Stimulated activated naive CD8-positive, alpha-beta T cell treated with anti-CD3 and anti-CD28 coated beads, Interleukin-15, Interleukin-2, amounts not matched to agents 100 ng/mL and 50 ng/mL, for 24 hours (primary cell): ENCODE results near the gene CDHR4.
"Not testable (repeated sequence)": the region's sequence is repeated elsewhere in the genome, so short reads cannot be mapped to it uniquely, and the experiment has no call there.

ENCODE experiments used
- H3K27ac Mint-ChIP-seq: one replicate; pipeline ENCODE4 v1.8.0; 2021; ENCODE audit warnings: mild to moderate bottlenecking, mixed read lengths
- H3K27me3 Mint-ChIP-seq: one replicate; pipeline ENCODE4 v1.8.0; 2021; ENCODE audit warnings: mixed read lengths
- H3K36me3 Mint-ChIP-seq: one replicate; pipeline ENCODE4 v1.8.0; 2021; ENCODE audit warnings: low read depth, mixed read lengths
- H3K4me1 Mint-ChIP-seq: one replicate; pipeline ENCODE4 v1.8.0; 2021; ENCODE audit warnings: low read depth, mixed read lengths
- H3K4me3 Mint-ChIP-seq: one replicate; pipeline ENCODE4 v1.8.0; 2021; ENCODE audit warnings: mild to moderate bottlenecking, mixed read lengths
- H3K9me3 Mint-ChIP-seq: one replicate; pipeline ENCODE4 v1.8.0; 2021; ENCODE audit warnings: mixed read lengths

CDHR4 gene

DNA sequence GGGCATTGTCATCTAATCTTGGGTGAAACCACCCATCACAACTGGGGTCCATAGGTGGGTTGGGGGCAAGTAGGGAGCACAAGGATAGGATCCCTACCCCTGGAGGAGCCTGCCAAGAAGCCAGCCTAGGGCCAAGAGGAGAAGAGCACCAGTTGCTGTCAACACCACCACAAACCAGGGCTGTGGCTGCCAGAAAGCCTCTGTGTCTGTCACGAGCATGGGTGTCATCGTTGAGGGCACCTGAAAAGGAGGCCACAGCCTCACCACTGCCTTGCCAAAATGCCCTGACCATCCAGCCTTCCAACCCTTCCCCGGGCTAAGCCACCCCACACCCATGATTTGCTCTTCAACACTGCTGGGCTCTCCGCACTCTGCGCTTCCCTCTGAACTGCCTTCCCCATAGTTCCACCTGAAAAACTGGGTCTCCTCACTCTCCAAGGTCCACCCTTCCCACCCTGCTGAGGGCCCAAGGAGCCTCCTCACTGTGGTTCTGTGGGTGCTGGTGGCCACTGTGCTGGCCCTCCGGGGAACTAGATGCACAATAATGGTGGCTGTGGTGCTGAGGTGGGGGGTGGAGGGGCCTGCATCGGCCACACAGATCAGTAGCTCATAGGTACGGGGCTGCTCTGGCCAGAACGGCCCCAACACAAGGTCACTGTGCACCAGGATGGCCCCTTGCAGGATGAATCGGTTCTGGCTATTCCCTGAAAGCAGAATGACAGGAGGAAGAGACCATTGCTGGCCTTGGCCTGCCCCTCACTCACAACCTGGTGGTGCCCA is 7.1 kb downstream of the CDHR4 start:
- Mint-ChIP-seq H3K4me3 (no peak overlapping the region), H3K4me1 (no peaks in the 10 kb centered on the region), H3K9me3 (no peaks in the 10 kb centered on the region), H3K36me3 (no peaks in the 10 kb centered on the region), H3K27ac (no peak overlapping the region), H3K27me3 (no peaks in the 10 kb centered on the region)

- Mint-ChIP-seq H3K4me3 (no peak overlapping the region), H3K27me3 (no peaks in the 10 kb centered on the region), H3K9me3 (no peaks in the 10 kb centered on the region), H3K36me3 (no peaks in the 10 kb centered on the region), H3K4me1 (peaks cover 8% of the 10 kb centered on the region), H3K27ac (no peak overlapping the region)
Measured at GRCh38 chr3:49791571-49791970, 8.1 kb downstream of the CDHR4 start.

GRCh38 chr3:49790626-49791411 is 8.9 kb downstream of the CDHR4 start:
- Mint-ChIP-seq H3K27me3 (no peaks in the 10 kb centered on the region), H3K9me3 (no peaks in the 10 kb centered on the region), H3K27ac (no peak overlapping the region), H3K36me3 (no peaks in the 10 kb centered on the region), H3K4me1 (peaks cover 9% of the 10 kb centered on the region), H3K4me3 (no peak overlapping the region)

DNA sequence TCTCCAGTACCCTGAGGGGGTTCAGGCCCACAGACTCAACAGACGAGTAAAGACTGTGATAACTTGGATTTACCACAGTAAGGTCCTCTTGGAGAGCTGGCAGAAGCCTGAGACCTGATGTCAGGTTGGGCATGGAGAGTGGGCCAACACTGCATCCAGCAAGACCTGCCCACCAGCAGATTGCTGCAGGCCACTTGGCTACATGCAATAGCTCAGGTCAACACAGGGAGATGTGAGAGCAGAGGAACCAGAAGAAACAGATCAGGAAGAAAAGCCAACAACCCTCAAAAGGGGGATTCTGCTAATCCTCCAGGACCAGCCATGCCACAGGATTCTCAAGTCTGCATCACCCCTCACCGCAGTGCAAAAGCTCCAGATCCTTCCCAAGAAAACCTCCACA is 11.6 kb downstream of the CDHR4 start:
- H3K9me3 Mint-ChIP-seq, result no peaks in the 10 kb centered on the region
- no peak overlapping the region for H3K4me3 Mint-ChIP-seq
- peaks cover 15% of the 10 kb centered on the region for H3K36me3 Mint-ChIP-seq
- H3K27ac Mint-ChIP-seq, result no peak overlapping the region
- H3K27me3 Mint-ChIP-seq, result no peaks in the 10 kb centered on the region
- peaks cover 30% of the 10 kb centered on the region for H3K4me1 Mint-ChIP-seq

DNA sequence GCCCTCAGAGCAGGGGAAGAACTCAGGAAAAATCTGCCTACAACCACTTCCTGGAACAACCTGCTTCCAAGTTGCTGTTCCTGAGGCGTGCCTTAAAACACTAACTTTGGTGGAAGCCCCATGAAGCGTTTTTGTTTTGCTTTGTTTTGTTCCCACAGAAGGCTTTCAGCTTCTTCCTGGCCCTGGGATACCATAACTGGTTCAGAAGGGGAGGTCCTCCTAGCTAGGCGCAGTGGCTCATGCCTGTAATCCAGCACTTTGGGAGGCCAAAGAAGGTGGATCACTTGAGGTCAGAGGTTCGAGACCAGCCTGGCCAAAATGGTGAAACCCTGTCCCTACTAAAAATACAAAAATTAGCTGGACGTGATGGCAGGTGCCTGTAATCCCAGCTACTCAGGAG is 12.1 kb downstream of the CDHR4 start:
- Mint-ChIP-seq H3K27ac (no peak overlapping the region), H3K4me1 (peaks cover 31% of the 10 kb centered on the region), H3K36me3 (peaks cover 15% of the 10 kb centered on the region), H3K9me3 (no peaks in the 10 kb centered on the region), H3K4me3 (peak overlapping the region; percentile 98), H3K27me3 (no peaks in the 10 kb centered on the region)

GRCh38 chr3:49787182-49787464 is 12.6 kb downstream of the CDHR4 start:
- H3K4me3 Mint-ChIP-seq, result peak overlapping the region; percentile 98
- H3K9me3 Mint-ChIP-seq, result no peaks in the 10 kb centered on the region
- H3K4me1 Mint-ChIP-seq, result peaks cover 34% of the 10 kb centered on the region
- H3K27ac Mint-ChIP-seq, result peak overlapping the region; percentile 95
- H3K36me3 Mint-ChIP-seq, result peaks cover 15% of the 10 kb centered on the region
- no peaks in the 10 kb centered on the region for H3K27me3 Mint-ChIP-seq

DNA sequence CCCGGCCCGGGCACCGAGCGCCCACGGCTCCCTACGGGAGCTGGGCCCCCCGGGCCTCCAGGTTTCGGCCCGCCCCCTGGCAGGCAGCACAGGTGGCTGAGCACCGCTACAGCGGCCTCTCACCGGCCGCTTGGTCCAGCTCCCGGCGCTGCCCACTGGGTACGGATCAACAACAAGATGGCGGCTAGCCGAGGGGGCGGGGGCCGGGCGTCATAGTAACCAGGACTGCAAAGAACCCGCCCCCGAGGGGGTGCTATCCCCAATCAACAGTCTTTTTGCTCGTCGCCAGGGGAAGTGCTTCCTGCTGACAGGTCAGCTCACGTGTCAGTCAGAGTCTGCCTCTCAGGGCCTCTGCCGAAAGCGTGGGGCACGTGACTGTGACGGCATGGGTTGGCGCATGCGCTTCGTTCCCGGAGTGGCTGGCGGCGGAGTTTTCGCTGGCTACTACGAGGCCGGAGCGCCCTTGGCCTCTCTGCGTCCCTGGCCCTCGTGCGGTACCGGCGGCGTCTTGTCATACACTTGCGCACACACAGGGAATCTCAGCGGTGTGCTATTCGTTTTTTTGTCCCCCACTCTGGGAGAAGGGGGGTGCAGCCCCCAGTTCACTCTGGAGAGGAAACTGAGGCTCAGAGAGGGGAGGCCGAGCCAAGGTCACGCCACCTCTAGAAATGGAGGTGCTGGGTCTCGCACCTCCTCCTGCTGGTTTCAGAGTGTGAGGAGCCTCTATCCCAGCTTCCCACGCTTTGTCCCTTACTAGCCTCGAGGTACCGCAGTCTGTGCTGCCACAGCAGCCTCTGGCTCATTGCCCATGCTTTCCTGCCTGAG is 13.1 kb downstream of the CDHR4 start, which contains the start of gene IP6K1:
Gene IP6K1 (minus strand): TSS at position 186 of the 825 bp plus-strand sequence. CDS start 38,502 bp downstream, outside the sequence.
- H3K4me1 Mint-ChIP-seq, result peaks cover 34% of the 10 kb centered on the region
- no peaks in the 10 kb centered on the region for H3K9me3 Mint-ChIP-seq
- no peaks in the 10 kb centered on the region for H3K27me3 Mint-ChIP-seq
- peaks cover 16% of the 10 kb centered on the region for H3K36me3 Mint-ChIP-seq
- H3K27ac Mint-ChIP-seq, result peak within 1 kb of the TSS; percentile 95
- peak within 1 kb of the TSS; percentile 98 for H3K4me3 Mint-ChIP-seq

GRCh38 chr3:49785565-49786356 is 13.9 kb downstream of the CDHR4 start:
- Mint-ChIP-seq H3K4me3 (peak overlapping the region; percentile 98), H3K36me3 (peaks cover 20% of the 10 kb centered on the region), H3K9me3 (no peaks in the 10 kb centered on the region), H3K4me1 (peaks cover 40% of the 10 kb centered on the region), H3K27me3 (no peaks in the 10 kb centered on the region), H3K27ac (peak overlapping the region; percentile 91)

DNA sequence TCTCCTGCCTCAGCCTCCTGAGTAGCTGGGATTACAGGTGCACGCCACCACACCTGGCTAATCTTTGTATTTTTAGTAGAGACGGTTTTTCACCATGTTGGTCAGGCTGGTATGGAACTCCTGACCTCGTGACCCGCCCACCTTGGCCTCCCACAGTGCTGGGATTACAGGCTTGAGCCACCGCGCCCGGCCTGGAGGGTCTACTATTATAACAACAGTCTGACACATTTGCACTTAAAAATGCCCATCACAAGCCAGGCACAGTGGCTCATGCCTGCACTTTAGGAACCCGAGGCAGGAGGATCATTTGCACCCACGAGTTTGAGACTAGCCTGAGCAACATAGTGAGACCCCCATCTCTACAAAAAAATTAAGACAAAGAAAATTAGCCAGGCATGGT is 17.4 kb downstream of the CDHR4 start:
- not testable (repeated sequence) for H3K27ac Mint-ChIP-seq, H3K9me3 Mint-ChIP-seq, H3K27me3 Mint-ChIP-seq, H3K4me3 Mint-ChIP-seq
- peaks cover 55% of the 10 kb centered on the region for H3K4me1 Mint-ChIP-seq
- peaks cover 33% of the 10 kb centered on the region for H3K36me3 Mint-ChIP-seq

- H3K27me3 Mint-ChIP-seq, result no peaks in the 10 kb centered on the region
- H3K4me1 Mint-ChIP-seq, result peaks cover 53% of the 10 kb centered on the region
- no peak overlapping the region for H3K4me3 Mint-ChIP-seq
- no peak overlapping the region for H3K27ac Mint-ChIP-seq
- H3K9me3 Mint-ChIP-seq, result no peaks in the 10 kb centered on the region
- peaks cover 37% of the 10 kb centered on the region for H3K36me3 Mint-ChIP-seq
Measured at GRCh38 chr3:49781415-49782199, 18.1 kb downstream of the CDHR4 start.

GRCh38 chr3:49780975-49781365 is 18.7 kb downstream of the CDHR4 start:
- H3K9me3 Mint-ChIP-seq, H3K4me3 Mint-ChIP-seq, H3K27me3 Mint-ChIP-seq, H3K27ac Mint-ChIP-seq: not testable (repeated sequence)
- H3K4me1 Mint-ChIP-seq, result peaks cover 53% of the 10 kb centered on the region
- H3K36me3 Mint-ChIP-seq, result peaks cover 39% of the 10 kb centered on the region

DNA sequence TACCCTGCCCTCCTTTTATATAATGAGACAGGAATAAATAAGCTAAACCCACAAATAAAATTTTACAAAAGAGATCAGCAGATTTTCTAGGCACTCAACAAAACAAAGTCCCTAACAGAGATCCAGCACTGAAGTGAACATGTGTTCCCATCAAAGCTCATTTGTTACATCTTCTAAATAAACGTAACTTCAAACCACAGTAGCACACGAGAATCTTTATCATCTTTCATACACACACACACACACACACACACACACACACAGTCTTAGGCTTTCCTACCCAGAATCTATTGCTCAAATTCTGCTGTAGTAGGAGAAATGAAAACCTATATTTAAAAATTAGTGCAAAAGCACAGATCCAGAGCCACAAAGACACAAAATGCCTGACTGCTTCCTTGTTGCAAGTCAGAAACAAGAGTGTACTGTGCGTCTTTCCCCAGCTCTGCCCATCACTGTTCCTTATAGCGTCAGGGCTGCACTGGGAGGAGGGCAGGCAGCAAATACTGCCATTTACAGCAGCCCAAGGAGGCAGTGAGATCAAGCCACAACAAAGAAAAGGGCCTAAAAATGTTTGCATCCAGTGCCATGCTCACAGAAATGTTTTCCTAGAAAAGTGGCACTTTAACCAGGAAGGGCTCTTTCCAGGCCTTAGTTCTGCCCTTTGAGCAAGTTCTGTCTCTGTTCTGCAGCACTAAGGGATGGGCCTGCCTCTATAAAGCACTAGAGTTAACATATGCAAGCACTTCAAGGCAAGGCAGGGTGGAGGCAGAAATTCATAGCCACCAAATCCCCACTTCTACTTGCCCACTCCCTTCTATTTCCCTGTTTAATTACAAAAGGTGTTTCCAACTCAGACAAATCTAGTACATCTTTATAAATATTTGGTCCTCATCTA is 19.3 kb downstream of the CDHR4 start:
- Mint-ChIP-seq H3K27me3 (no peaks in the 10 kb centered on the region), H3K27ac (peak overlapping the region; percentile 21), H3K4me3 (no peak overlapping the region), H3K9me3 (no peaks in the 10 kb centered on the region), H3K36me3 (peaks cover 35% of the 10 kb centered on the region), H3K4me1 (peaks cover 48% of the 10 kb centered on the region)
